GM15510 (cell line): ENCODE results near the gene DOC2A.

Experiments used
- POLR2A ChIP-seq: IDR thresholded peaks from 3 replicates; pipeline ENCODE4 v1.6.1; 2011; ENCODE audit warnings: borderline replicate concordance; ENCODE audit not compliant: insufficient read length; ENCODE audit errors: extremely low read depth

The DOC2A gene

DNA sequence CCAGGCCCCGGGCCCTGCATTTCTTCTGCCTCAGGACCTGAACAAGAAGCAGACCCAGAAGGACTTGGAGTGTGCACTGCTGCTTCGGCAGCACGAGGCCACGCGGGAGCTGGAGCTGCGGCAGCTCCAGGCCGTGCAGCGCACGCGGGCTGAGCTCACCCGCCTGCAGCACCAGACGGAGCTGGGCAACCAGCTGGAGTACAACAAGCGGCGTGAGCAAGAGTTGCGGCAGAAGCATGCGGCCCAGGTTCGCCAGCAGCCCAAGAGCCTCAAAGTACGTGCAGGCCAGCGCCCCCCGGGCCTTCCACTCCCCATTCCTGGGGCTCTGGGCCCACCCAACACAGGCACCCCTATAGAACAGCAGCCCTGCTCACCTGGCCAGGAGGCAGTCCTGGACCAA, 24.6 kb downstream of the DOC2A start:
- no peak for TF ChIP-seq POLR2A

DNA sequence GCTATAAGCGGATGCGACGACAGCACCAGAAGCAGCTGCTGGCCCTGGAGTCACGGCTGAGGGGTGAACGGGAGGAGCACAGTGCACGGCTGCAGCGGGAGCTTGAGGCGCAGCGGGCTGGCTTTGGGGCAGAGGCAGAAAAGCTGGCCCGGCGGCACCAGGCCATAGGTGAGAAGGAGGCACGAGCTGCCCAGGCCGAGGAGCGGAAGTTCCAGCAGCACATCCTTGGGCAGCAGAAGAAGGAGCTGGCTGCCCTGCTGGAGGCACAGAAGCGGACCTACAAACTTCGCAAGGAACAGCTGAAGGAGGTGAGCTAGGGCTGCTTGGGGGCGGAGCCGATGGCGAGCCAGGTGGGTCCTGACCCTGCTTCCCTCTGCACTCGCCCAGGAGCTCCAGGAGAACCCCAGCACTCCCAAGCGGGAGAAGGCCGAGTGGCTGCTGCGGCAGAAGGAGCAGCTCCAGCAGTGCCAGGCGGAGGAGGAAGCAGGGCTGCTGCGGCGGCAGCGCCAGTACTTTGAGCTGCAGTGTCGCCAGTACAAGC, 25.5 kb downstream of the DOC2A start:
- TF ChIP-seq POLR2A, result no peak

DNA sequence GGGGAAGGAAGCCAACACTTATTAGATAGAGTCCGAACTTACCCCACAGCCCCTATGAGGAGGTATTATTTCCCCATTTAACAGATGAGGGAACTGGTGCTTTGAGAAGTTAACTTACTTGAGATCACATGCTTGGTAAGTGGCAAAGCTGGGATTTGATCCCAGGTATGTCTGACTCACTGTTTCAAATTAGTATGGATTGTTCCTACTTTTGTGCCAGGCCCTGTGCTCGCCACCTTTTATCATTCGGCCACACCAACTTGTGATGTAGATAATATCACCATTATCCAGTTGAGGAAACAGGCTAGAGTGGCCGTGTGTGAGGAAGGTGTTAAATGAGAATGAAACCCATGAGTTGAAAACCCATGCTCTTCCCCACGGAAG, 26.1 kb downstream of the DOC2A start:
- TF ChIP-seq POLR2A, result no peak

DNA sequence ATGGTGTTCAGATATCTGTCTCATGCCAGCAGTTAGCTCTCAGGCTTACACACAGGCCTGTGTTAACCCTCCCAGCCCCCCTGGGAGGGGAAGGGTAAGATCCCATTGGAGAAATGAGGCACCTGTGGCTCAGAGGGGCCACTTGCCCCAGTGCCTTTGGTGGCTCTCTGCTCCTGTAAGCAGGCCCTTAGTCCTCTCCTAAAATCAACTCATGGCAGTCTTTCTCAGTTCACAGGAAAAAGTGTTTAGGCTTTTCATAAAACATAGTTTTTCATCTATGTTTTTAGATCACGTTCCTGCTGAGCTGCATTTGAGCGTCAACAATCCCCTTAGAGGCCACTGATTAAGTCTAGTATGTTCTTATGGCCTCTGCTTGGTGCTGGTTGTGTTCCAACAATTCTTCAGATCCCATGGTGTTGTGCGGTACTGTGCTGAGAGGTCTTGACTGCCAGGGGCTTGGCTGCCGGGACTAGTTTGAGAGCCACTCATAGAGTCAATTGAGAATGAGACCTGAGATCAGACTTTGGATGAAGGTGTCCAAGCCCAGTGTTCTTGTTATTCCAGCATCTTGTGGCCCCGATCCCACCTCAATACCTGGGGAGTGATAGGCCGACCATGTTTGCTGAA, 26.6 kb downstream of the DOC2A start:
- TF ChIP-seq POLR2A, result no peak

DNA sequence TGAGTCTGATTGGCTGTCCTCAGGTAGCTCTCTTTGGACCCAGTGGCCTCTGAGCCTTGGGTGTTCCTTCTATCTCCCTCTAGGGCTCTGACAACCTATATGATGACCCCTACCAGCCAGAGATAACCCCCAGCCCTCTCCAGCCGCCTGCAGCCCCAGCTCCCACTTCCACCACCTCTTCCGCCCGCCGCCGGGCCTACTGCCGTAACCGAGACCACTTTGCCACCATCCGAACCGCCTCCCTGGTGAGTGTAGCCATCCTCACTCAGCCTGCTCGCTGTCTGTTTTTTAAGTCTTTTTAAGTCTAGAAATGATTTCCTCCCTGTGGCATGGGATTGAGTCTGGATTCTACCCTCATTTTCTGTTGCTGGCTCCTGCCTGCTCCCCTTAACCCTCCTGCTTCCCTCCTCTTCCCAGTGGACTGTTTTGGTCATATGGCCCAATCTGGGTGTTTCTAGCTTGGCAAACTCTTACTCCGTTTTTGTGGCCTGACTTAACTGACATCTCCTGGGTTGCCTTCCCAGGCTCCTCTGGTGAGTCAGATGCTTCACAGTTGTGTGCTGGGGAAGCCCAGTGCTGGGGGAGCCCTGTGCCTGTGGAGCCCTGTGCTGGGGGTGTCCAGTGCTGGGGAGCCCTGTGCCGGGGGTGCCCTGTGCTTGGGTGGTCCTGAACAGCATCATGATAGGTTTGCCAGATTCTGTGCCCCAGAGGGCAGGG, 27.2 kb downstream of the DOC2A start:
- no peak for TF ChIP-seq POLR2A

DNA sequence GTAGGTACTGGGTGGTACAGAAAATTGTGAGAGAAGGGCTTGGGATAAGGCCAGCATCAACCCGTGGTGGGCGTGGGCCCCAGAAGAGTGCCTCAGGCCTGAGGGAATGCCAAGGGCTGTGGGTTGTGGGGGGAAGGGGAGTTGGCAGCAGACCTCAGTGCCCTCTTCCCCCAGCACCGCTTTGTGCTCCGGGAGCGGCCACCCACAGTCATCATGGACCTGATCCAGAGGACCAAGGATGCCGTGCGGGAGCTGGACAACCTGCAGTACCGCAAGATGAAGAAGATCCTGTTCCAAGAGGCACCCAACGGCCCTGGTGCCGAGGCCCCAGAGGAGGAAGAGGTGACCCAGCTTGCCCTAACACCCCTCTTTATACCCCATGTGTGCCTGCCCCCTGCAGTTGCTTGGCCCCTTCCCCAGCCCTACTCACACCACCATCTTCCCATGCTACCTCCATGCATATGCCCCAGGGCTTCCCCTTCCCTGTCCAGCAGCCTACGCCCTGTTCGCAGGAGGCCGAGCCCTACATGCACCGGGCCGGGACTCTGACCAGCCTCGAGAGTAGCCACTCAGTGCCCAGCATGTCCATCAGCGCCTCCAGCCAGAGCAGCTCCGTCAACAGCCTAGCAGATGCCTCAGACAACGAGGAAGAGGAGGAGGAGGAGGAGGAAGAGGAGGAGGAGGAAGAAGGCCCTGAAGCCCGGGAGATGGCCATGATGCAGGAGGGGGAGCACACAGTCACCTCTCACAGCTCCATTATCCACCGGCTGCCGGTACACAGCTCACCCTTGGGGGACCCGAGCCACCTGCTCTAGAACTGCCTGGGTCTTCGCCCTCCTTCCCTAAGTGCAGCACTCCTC, 28.0 kb downstream of the DOC2A start:
- TF ChIP-seq POLR2A, result no peak

DNA sequence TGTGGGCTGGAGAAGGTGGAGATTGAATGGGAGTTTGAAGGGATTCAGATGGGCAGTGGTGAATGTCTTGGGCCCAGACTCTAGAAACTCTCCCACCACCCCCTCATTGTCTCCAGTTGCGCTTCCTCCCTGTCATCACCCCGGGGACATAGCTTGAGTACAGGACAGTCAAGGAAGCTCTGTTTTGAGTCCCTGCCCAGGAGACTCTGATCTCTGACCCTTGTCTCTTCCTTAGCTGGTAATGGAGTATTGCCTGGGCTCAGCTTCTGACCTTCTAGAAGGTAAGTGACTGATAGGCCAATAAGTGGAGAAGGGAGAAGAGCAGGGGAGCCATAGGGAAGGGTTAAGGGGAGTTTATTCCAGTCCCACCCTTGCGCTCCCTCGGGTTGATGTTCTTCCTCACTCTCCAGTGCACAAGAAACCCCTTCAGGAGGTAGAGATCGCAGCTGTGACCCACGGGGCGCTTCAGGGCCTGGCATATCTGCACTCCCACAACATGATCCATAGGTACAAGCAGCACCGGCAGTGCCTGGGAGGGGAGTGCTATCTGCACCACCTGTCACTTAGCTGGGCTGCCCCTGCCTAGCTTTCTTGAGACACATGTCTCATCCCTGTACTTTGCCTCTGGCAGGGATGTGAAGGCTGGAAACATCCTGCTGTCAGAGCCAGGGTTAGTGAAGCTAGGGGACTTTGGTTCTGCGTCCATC, 32.1 kb downstream of the DOC2A start:
- TF ChIP-seq POLR2A, result no peak

DNA sequence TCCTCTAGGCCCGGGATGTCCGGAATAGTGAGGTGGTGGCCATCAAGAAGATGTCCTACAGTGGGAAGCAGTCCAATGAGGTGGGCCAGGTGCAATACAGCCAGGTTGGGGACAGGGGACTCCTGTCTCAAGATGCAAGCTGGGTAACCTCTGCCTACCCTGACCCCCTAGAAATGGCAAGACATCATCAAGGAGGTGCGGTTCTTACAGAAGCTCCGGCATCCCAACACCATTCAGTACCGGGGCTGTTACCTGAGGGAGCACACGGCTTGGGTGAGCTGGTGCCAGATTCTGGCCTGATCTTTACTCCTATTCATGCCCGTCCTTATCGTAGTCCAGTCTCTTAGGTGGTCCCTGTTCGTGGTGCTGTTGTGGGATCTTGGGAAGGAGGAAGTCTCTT, 32.7 kb downstream of the DOC2A start:
- TF ChIP-seq POLR2A, result no peak

DNA sequence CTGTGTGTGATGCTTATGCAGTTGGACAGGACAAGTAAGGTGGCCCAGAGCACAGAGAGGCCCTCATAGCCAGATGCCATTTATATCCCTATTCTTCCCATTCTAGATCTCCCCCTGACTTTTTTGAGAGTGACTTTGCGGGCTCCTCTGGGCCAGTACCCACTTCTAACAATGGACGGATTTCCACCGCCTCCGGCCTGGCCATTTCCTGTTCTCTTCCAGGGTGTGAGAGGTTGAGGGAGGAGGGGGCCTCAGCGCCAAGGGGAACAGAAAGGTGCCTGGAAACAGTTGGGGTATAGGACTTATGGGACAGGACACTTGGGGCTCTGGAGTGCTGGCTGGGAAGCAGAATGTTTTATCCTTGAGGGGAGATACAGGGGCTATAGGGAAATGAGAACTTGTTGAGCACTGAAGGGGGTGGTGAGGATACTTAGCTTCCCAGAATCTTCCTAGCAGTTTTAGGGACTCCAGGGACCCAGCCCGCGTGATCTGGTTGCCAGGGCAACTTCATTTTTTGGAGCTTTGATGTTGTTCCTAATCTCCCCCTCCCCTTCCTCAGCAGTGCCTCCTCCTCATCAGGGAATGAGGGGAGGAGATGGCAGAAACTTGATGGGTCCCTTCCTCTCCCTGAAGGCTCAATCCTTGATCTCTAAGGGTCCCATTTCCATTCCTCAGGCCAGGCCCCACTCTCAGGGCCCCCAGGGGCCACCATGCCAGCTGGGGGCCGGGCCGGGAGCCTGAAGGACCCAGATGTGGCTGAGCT, 33.6 kb downstream of the DOC2A start:
- no peak for TF ChIP-seq POLR2A

DNA sequence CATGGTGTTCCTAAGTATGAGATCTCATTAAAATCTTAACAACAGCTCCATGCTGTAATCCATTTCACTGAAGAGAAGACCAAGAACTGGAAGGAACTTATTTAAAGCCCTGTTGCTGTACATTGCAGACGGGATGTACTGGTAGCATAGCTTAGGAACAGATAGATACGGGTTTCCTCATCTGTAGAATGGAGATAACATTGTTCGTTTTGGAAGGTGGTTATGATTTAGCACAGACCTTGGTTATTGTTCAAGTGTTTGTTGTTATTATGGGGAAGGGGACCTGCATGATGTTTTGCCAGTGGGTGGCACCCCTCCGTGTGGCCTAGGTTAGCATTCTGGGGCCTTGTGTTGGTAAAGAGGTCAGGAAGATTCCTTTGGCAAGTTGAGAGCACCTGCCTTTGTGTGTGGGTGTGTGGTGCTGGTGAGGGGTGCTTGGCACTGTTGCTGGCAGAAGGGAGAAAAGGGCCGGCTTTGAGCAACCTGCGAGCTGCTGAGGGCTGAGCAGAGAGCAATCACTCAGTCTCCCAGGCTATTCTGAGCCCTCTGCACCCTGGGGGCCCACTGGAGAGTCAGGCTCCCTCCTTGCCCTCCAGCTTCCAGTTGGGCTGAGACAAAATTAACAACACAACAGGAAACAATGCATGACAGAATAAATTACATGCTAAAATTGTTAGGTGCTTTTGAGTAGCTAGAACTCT, 34.9 kb downstream of the DOC2A start:
- TF ChIP-seq POLR2A, result no peak

DNA sequence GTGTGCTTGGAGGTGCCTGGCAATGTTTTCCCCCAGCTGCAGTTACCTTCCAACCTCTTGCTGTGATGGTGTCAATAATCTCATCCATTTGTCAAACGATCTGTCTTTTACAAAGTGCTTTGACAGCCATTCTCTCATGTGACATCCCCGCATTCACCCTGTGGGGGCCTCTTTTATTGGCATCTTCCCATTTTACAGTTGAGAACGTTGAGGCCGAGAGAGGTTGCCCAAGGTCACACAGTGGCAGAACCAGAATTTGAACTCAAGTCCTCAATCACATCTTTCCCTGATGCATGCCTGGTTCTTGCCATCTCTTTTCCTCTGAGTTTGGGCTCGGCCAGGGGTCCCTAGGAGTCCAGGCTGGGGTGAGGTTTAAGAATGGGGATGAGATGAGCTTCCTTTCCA, 35.7 kb downstream of the DOC2A start:
- no peak for TF ChIP-seq POLR2A

DNA sequence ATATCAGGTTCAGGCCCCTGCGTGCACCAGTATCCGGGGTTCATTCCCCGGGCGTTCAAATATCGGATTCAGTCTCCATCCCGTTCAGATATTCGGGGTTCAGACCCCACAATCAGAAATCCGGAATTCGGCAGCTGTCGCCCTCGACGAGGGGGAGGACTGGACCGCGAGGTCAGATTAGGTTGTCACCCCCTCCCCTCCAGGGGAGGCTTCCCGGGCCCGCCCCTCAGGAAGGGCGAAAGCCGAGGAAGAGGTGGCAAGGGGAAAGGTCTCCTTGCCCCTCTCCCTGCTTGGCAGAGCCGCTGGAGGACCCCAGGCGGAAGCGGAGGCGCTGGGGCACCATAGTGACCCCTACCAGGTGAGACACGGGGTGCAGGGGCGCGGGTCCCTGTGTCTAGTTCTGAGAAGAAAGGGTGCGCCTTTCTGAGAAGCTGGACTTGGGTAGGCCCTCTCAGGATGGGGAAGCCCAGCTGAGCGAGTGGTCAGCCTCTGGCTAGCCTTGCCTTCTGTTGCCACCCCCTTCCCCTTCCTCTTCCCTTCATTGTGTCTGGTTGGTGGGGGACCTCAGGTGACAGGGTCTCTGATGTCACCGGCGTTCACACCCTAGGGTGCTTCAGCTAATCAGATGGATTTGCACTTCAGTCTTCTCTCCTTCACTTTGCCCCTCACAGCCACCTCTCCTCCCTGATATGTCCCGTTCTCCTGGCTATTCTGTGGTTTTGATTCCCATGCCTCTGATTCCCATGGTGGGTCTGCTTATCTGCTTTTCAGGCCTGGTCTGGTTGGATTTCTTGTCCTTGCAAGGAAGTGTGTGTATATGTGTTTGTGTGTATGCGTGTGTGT, 36.3 kb downstream of the DOC2A start:
- peak; percentile 24 for TF ChIP-seq POLR2A

DNA sequence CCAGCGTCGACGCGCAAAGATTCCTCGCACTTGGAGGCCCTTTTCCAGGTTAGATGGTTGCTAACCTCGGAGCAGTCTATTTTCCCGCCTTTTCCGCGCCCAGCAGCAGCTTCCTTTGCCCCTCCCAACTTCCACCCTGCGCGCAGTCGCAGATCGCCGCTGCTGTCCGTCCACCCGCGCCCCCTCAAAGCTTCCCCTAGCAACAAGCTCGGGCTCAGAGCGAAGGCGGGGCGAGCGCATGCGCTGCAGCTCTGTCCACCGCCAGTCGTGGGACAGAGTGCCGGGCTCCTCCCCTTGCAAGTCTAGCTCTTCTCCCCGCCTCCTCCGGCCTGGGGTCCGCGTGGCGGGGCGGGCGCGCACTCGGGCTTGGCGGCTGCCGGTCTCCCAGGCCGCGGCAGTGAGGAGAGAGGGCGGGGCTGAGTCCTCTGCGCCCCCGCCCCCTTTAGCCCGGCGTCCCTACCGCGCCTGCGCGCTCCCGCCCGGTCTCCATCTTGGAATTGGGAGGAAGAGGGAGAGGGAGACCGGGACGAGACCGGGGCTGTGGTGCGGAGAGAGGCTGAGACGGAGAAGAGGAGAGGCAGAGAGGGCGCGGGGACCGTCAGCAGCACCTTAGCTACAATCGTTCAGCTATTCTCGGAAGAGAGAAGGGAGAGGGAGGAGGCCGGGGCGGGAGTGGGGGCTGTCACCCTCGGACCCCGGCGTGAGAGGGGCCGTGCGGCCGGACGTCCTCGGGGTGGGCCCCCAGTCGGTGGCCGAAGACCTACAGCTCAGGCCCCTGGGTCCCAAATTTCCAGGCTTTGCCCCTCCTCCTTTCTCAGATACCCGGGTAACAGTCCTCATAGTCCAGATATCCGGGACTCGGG, 37.2 kb downstream of the DOC2A start, which contains the start of gene TAOK2:
TAOK2 (plus strand) TSS at position 485 of the 863 bp plus-strand sequence. CDS start 3,905 bp downstream, outside the sequence.
- peak; percentile 80 for TF ChIP-seq POLR2A
